HG02973 (cell line): ENCODE results near the gene GLS.
"Not testable (repeated sequence)": the region's sequence is repeated elsewhere in the genome, so short reads cannot be mapped to it uniquely, and the experiment has no call there.

Source experiments
- ATAC-seq: cut with Tn5 transposase; IDR thresholded peaks from one replicate; pipeline ENCODE4 v1.9.1; 2021; ENCODE audit warnings: moderate library complexity; ENCODE audit not compliant: unreplicated experiment

Gene GLS

GRCh38 chr2:190929919-190930318 lies 49.3 kb downstream of the GLS start:
- ATAC-seq: no peak

- ATAC-seq: no peak
Observed at GRCh38 chr2:190930411-190930810, 49.8 kb downstream of the GLS start.

DNA sequence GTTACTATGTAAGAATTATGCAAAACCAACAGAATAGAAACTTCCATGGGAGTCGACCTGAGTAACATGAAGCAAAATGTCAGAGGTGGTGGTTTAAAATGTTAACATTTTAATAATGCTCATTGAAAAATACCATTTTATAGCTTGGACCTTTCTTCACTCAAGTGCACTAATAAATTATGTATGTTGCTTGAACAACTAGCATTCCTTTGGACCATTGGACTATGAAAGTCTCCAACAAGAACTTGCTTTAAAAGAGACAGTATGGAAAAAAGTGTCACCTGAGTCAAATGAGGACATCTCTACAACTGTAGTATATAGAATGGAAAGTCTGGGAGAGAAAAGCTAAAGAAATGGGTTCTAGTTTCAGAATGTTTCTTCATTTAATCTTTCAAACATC lies 51.9 kb downstream of the GLS start:
- no peak for ATAC-seq

DNA sequence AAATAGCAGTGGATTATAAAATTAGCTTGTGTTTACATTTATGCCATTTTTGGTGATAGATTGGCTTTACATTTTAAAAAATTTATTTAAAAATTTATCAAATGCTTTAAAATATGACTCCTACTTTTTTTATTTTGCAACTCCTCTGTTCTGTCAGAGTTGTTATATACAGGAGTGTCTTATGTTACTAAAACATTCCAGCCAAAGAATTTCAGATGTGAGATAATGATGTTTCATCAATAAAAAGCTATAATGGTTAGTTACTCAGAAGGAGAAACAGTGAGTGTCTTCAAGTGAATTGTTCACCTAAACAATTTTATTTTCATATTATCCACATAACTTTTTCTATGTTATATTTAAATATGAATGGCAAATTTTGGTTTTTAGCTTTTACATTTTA lies 52.7 kb downstream of the GLS start:
- no peak for ATAC-seq

GRCh38 chr2:190935054-190935453 lies 54.4 kb downstream of the GLS start:
- no peak for ATAC-seq

DNA sequence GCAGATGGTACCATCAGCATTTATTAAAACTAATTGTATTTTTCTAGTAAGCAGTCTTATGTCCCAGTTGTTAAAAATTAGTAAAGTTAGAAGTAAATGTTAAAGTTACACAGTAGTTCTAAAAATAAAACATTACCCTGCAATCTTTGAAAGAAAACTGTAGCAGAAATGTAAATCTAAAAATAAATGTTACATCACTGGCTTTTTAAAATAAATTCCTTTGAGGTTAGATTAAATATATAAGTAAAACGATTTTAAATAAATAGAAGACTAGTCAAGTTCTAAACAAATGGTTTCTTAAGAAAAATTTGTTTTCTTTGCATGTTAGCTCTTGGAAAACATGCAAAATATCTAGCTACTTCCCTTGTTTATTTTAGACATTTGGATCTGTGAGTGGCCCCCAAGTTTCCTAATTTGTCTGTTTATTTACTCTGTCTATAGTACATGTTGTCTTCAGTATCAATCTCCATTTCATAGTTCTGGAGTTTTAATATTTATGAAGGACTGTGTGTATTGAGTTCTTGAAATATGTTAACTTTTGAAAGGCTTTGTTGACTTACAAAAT lies 58.2 kb downstream of the GLS start:
- ATAC-seq: no peak

DNA sequence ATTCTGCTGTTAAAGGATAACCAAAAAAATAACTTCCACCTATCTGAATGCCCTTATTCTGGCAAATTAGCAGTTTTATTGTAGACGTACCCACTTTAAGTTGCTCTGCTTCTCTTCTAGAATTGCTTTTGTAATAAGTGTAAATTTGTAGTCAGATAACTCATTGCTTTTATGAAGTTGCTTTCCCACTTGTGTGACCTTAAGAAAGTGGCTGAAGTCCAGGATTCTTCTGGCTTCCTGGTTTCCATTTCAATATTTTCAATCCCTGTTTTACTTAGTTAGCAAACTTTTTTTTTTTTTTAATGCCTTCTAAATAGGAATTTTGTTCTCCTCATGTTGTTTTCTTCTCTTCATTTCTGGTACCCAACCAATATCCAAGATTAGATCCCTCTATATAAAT lies 59.8 kb downstream of the GLS start:
- ATAC-seq: no peak

- ATAC-seq: no peak
Observed at GRCh38 chr2:190941571-190941970, 61.0 kb downstream of the GLS start.

DNA sequence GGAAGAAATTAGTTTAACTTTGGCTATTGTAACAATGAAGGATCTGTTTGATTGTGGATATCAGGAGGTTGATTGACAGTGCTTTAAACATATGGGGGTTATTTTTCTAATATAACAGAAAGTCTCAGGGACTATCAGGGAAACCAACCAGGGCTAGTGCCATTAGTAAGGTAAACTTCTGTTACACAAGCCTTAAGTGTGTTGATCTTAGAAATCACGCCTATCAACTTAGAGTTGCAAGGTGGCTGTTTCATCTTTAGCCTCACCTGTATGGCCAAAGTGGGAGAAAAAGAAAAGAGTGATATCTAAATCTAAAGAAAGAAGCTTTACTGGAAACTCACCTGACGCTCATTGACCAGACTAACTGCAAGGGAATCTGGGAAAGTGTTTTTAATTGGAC lies 62.1 kb downstream of the GLS start:
- no peak for ATAC-seq

DNA sequence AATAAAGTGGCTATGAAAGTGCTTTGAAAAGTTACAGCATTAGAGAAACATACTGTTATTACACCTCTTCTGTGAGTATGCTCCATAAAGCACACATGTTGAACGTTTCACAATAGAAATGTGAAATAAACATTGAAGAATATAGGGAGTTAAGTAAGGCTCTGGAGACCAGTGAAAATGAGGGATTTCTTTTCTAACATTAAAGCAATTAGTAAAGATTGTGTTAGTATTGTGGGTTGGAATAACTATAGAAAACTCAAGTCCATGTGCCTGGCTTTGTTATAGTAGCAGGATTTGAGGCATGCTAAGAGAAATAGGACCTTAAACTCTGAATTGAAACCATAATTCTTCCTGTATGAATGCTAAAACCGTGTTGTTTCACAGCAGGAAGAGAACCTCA lies 63.1 kb downstream of the GLS start:
- no peak for ATAC-seq

DNA sequence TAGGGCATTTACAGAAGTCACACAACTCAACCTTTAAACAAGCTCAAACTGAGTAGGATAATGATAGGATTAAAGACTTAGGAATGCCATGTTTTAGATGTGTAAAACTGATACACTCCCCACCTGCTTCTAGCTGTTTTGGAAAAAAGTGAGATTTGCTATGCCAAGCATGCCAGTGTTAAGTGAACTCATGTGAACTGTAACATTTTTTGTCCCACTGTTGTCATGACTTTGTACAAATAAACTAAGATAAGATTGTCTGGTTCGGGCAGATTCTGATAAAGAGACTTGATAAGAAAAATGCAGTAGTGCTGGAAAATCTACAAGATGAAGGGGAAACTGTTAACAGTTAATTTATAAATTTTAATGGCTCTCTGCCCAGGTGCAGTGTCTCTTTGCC lies 66.5 kb downstream of the GLS start:
- ATAC-seq: no peak

DNA sequence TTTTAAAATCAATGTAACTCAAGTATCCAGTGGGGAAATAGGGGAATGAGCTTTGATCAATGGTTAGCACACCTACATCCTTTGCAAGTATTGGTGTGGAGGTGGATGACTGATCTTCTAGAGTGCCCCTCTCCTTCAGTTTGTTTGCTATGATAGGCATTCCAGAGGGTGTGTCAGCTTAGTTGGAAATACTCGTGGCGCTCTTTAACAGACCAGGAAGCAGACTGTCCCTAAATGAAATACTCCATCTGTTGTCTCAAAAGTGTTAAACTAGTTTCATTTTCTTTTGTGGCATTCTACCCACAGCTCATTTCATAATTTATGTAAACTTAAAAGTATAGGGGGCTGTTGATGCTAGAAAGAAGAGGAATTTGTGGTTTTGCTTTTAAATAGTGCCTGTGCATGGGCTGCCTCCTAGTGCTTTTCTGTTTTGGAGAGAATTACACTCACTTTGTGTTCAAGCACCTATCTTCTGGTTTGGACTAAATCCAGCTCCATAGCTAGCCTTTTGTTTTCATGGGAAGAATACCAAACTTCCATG lies 67.2 kb downstream of the GLS start:
- peak; percentile 70 for ATAC-seq

DNA sequence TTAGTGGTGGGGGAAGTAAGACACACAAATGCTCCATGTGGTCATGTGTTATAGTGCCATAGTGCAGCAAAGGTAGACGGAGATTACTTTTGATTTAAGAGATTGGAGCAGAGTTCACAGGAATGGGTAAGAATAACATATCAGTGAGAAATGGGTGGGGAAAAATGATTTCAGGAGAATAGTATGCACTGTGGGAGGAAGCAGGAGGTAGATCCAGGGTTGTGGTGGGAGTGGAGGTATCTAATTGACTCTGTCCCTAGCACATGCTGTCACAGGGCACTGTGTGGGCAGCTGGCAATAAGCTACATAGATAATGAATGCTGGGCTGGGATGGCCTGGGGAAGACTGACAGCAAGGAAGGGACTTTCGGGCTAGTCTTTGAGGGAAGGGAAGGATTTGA lies 68.0 kb downstream of the GLS start:
- no peak for ATAC-seq

DNA sequence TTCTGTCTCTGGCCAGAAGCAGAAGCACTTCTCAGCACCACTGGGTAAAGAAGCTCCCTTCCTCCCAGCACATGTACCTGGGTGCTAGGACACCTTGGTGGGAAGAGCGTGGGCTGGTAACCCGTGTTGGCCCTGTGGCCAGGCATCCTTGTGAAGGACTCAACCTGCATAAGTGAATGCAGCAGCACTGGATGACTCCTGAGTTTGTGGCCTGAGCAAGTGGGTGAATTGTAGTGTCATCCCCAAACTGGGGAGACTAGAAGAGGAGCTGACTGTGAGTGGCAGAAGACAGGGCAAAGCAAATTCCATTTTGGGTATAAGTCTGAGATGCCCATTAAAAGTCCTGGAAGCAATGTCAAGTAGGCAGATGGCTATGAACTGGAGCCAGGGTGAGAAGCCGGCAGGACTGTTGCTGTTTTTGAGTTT lies 70.0 kb downstream of the GLS start:
- no peak for ATAC-seq

DNA sequence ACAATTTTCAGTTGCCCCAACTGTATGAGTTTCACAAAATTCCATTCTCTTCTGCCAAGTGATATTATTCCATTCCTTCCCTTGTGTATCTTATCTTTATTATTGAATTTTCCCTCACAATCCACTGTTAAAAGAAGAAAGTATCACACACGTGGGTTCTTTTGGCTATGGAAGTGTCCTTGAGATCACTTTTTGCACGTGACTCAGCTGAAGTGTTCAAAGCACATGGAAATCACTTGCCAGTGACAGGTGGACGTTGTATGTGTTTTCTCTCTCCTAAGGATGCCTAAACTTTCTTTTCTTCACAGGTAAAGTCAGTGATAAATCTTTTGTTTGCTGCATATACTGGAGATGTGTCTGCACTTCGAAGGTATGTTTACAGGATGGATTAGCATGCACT lies 72.6 kb downstream of the GLS start:
- ATAC-seq: no peak

DNA sequence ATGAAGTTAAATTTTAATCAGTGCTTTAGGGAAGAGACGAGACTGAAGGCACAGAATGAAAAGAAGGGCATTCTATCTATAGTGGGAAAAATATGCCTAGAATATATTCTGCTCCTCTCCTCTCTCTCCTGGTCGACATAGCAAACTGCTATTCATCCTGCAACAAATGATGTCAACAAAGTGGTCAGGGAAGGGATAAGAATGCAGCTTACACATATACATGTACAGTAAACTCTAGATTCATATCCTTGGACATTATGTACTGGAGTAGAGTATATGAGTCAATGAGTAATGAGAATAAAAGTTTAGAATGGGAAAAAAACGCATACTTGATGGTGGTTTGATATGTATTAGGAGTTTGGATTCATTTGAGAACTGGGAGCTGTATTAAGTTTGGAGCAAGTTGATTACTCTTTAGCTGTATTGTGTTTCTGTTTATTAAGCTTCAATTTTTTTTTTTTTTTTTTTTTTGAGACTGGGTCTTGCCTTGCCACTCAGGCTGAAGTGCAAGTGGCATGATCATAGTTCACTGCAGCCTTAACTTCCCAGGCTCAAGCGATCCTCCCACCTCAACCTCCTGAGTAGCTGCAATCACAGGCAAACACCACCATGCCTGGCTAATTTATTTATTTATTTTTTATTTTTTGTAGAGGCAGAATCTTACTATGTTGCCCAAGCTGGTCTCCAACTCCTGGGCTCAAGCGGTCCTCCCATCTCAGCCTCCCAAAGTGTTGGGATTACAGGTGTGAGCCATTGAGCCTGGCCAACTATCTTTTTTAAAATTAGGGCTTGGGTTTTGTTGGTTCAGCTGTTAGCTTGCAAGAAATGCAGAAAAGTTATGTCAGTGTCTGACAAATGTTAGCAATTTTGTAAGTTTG lies 79.5 kb downstream of the GLS start:
- no peak for ATAC-seq

DNA sequence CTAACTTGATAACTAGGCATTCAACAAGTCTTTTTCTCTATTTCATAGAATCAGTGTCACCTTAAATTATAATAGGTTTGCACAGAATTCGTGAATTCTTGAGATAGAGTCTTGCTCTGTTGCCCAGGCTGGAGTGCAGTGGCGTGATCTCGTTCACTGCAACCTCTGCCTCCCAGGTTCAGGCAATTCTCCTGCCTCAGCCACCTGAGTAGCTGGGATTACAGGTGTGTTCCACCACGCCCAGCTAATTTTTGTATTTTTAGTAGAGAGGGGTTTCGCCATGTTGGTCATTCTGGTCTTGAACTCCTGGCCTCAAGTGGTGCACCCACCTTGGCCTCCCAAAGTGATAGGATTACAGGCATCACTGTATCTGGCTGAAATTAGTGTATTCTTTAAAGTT lies 80.5 kb downstream of the GLS start:
- not testable (repeated sequence) for ATAC-seq

DNA sequence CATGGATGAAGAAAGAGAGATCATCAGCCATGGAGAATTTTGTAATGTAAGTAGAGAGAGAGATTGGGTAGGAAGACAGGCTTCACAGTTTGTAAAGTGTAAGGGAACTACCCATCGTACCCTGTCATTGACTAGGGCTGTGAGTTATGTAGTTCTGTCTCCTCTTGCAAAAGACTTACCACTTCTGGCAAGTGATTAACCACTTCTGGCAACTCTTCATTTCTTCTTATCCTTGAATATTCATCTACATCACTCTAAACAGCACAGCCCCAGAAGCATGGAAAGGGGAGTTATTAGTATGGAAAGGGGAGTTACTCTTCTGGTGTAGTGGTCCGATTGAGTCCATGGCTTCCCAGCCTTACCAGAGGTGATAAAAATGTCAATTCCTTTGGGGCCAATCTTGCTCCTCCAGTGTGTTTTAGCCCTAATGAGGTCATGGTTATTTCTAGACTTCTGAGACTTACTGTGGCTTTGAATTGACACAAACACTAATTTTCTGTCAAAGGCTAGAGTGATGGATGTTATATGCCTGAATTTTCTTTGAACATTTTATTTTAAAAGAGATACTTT lies 81.4 kb downstream of the GLS start:
- ATAC-seq: no peak

DNA sequence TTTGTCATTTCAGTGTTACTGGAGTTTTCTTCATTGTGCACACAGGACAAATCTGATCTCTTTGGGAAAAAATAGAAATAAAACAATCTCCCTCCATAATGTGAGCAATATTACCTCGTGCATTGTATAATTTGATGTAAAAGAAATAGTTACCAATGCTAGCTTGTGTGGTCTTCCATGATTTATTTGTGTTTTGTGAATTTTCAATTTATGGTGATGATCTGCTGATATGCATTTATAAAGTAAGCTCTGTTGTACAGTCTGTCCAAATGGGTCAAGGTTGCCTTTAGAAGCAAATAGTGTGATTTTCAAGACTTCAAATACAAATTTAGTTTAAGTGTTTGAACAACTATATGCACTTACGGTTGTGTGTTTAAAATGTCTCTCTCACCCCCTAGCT lies 82.5 kb downstream of the GLS start:
- no peak for ATAC-seq

DNA sequence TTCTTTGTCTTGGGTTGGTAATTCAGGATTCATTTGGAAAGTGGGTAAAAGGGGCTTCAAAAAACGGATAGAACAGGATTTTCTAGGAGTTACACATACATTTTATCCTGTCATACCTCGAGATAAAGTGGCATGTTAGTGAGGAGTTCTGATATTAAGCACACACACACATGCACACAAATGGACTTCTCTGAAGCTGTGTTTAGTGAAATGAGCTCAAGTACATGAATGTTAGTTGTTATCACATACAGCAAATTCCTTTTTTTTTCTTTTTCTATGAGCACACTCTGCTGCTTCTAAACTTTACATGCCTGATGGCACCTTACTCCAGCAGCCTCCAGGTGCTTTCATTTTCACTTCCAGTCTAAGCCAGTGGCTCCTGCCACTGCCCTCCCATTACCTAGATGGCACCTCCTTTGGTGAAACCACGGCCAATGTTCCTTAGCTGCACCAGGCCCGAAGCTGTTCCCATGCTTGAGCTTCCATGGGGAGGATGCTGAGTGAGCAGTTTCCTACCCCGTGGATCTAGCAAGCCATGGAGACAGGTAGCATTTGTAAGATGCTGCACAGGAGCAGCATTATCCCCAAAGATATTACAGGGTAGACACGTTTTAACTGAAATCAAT lies 83.7 kb downstream of the GLS start:
- ATAC-seq: no peak

- no peak for ATAC-seq
Observed at GRCh38 chr2:190965580-190966222, 85.1 kb downstream of the GLS start.
